Mucosa of descending colon (tissue), 3 donors: Measurements from ENCODE around the gene PDLIM5. TPM values are rescaled to one million over a fixed set of nuclear protein-coding genes. Genes with fewer than 3 reads are reported as not detected.

Experiments
- ATAC-seq: fragments of 200-7000 bp; cut with Tn5 transposase; one replicate; pipeline ENCODE4 v1.9.1; 2020; ENCODE audit warnings: mild to moderate bottlenecking, moderate library complexity
- DNase-seq, 3 donors: peaks; one replicate each; pipeline ENCODE4 v3.0.0-alpha.2; 2020
- H3K36me3 ChIP-seq: fragments of 200-600 bp; one replicate; pipeline ENCODE4 v1.8.0; 2021; ENCODE audit warnings: low read depth, mild to moderate bottlenecking
- H3K4me1 ChIP-seq: fragments of 200-600 bp; one replicate; pipeline ENCODE4 v1.8.0; 2021; ENCODE audit warnings: low read depth, mild to moderate bottlenecking
- H3K4me3 ChIP-seq: fragments of 200-600 bp; one replicate; pipeline ENCODE4 v1.8.0; 2021; ENCODE audit warnings: mild to moderate bottlenecking
- H3K9me3 ChIP-seq: fragments of 200-600 bp; one replicate; pipeline ENCODE4 v1.8.0; 2021; ENCODE audit warnings: mild to moderate bottlenecking
- CTCF ChIP-seq: fragments of 200-600 bp; IDR thresholded peaks from one replicate; pipeline ENCODE4 v1.8.0; 2022; ENCODE audit warnings: antibody characterized with exemption, mild to moderate bottlenecking
- intact Hi-C, 2 donors: fragments of 100-400 bp; cut with DNase I in 1 of 2; cut with micrococcal nuclease in 1 of 2; formaldehyde crosslinking; loops; one replicate each; pipeline versions ENCODE4 v1.11.0 to v1.11.1; 2022; cut with DNase I, micrococcal nuclease
- total RNA-seq, 3 donors: library from RNA; stranded (reverse); fragmentation: NEBNext Ultra II Directional in 2 of 3; extraction: Animal tissue kit (Norgen Biotek cat#: 25700) in 2 of 3; gene quantifications; one replicate each; pipeline versions ENCODE4 v1.2.1 to v1.2.4, GENCODE V29; 2021 to 2023
- donor health status: DM: no; HTN: no; CAD: no; lungs with moderate emphysema.
- donor health status: DM: no; HTN: no; CAD: no.
- donor health status: DM: no; HTN: yes; CAD: no.

PDLIM5 gene
- total RNA-seq, 3 donors from 2014 or later = 137 to 183 (median 160) TPM

GRCh38 chr4:94523033-94523580, 71.4 kb downstream of the PDLIM5 start:
- ATAC-seq (no peak), DNase-seq (no peak)
- TF ChIP-seq CTCF = no peak
- H3K9me3 ChIP-seq = no peaks in the 10 kb centered on the region
- no peaks in the 10 kb centered on the region for H3K36me3 ChIP-seq
- H3K4me1 ChIP-seq = no peaks in the 10 kb centered on the region
- intact Hi-C loops = no loop called here
- H3K4me3 ChIP-seq = no peak overlapping the region

- no peak overlapping the region for H3K4me3 ChIP-seq
- TF ChIP-seq CTCF = no peak
- ATAC-seq (no peak), DNase-seq (no peak)
- no peaks in the 10 kb centered on the region for H3K36me3 ChIP-seq
- intact Hi-C loops = no loop called here
- no peaks in the 10 kb centered on the region for H3K4me1 ChIP-seq
- H3K9me3 ChIP-seq = no peaks in the 10 kb centered on the region
Measured at GRCh38 chr4:94523617-94524016, 71.9 kb downstream of the PDLIM5 start.

GRCh38 chr4:94525993-94526728, 74.4 kb downstream of the PDLIM5 start:
- intact Hi-C loops = no loop called here

GRCh38 chr4:94527556-94528233, 76.0 kb downstream of the PDLIM5 start:
- no peak for ATAC-seq
- Histone ChIP-seq H3K4me3 (no peak overlapping the region), H3K36me3 (no peaks in the 10 kb centered on the region), H3K4me1 (no peaks in the 10 kb centered on the region), H3K9me3 (no peaks in the 10 kb centered on the region)
- DNase-seq = no peak
- no peak for TF ChIP-seq CTCF
- intact Hi-C loops = no loop called here

More at GRCh38 chr4:94525993-94526728, 74.4 kb downstream of the PDLIM5 start:
- Histone ChIP-seq H3K9me3 (no peaks in the 10 kb centered on the region), H3K36me3 (no peaks in the 10 kb centered on the region), H3K4me1 (no peaks in the 10 kb centered on the region), H3K4me3 (no peak overlapping the region)
- peak; percentile 44 for ATAC-seq
- DNase-seq = no peak
- no peak for TF ChIP-seq CTCF

GRCh38 chr4:94528792-94529451, 77.2 kb downstream of the PDLIM5 start:
- ATAC-seq (no peak), DNase-seq (no peak)
- no peaks in the 10 kb centered on the region for H3K36me3 ChIP-seq
- intact Hi-C loops = no loop called here
- peaks cover 2% of the 10 kb centered on the region for H3K4me1 ChIP-seq
- H3K9me3 ChIP-seq = no peaks in the 10 kb centered on the region
- H3K4me3 ChIP-seq = no peak overlapping the region
- no peak for TF ChIP-seq CTCF
